ENCODE data around the gene B9D2. TPM values are rescaled to one million over a fixed set of nuclear protein-coding genes. Genes with fewer than 3 reads are reported as not detected.

B9D2 gene
- total RNA-seq, 2 donors from 2014 or later, result 4.5 to 6.2 TPM

DNA sequence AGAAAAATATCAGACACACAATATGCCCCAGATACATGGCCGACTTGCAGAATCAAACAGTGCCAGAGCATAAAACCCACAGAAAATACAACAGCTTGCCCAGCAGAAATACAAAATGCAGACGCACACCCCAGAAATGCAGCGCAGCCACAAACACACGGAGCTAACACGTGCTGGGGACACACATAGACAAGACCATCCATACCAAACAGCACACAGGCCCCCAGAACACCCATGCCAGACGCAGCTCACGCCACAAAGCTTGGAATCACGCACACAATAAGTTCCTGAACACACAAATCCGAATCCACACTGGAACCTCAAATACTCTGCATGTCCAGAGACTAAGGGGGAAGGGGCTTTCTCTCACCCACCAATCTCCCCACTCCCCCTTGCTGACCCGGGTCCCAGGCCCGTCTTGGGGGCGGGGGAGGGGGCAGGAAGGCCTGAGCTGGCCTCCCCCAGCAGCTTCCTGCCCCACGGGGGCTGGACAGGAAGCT lies 36.8 kb downstream of the B9D2 start:
- H3K4me1 Mint-ChIP-seq, result peaks cover 48% of the 10 kb centered on the region
- no peak overlapping the region for H3K4me3 Mint-ChIP-seq
- Histone ChIP-seq H3K9me3 (ENCODE audit: control insufficient read depth, low read length) (no peaks in the 10 kb centered on the region), H3K9ac (ENCODE audit: extremely low read depth, low read length, poor library complexity, severe bottlenecking) (no peak overlapping the region), H3K27me3 (ENCODE audit: control insufficient read depth, insufficient read depth, low read length, poor library complexity, severe bottlenecking) (no peaks in the 10 kb centered on the region), H3K4me3 (ENCODE audit: low read length) (no peak overlapping the region), H3K36me3 (ENCODE audit: control insufficient read depth, insufficient read depth, low read length) (peaks cover 35% of the 10 kb centered on the region), H3K27ac (ENCODE audit: low read depth, low read length) (peak overlapping the region; percentile 29), H3K4me1 (ENCODE audit: control insufficient read depth, insufficient read depth, low read length) (peaks cover 20% of the 10 kb centered on the region)
- peaks cover 39% of the 10 kb centered on the region for H3K36me3 Mint-ChIP-seq (ENCODE audit: low read depth)
- H3K9me3 Mint-ChIP-seq, result no peaks in the 10 kb centered on the region
- DNase-seq, result peak; percentile 54
- TF ChIP-seq, protein P1, sequence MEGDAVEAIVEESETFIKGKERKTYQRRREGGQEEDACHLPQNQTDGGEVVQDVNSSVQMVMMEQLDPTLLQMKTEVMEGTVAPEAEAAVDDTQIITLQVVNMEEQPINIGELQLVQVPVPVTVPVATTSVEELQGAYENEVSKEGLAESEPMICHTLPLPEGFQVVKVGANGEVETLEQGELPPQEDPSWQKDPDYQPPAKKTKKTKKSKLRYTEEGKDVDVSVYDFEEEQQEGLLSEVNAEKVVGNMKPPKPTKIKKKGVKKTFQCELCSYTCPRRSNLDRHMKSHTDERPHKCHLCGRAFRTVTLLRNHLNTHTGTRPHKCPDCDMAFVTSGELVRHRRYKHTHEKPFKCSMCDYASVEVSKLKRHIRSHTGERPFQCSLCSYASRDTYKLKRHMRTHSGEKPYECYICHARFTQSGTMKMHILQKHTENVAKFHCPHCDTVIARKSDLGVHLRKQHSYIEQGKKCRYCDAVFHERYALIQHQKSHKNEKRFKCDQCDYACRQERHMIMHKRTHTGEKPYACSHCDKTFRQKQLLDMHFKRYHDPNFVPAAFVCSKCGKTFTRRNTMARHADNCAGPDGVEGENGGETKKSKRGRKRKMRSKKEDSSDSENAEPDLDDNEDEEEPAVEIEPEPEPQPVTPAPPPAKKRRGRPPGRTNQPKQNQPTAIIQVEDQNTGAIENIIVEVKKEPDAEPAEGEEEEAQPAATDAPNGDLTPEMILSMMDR (conservative IDR thresholded peaks at IDR 0.05), result no peak
- 73 to 76% methylated on average over 5 to 13 of the region's 13 CpGs for WGBS, 2 experiments (ENCODE audit: insufficient coverage in 1 of 2, insufficient read length in 1 of 2)
- H3K27ac Mint-ChIP-seq, result peak overlapping the region; percentile 89
- no peaks in the 10 kb centered on the region for H3K27me3 Mint-ChIP-seq (ENCODE audit: insufficient read depth)

DNA sequence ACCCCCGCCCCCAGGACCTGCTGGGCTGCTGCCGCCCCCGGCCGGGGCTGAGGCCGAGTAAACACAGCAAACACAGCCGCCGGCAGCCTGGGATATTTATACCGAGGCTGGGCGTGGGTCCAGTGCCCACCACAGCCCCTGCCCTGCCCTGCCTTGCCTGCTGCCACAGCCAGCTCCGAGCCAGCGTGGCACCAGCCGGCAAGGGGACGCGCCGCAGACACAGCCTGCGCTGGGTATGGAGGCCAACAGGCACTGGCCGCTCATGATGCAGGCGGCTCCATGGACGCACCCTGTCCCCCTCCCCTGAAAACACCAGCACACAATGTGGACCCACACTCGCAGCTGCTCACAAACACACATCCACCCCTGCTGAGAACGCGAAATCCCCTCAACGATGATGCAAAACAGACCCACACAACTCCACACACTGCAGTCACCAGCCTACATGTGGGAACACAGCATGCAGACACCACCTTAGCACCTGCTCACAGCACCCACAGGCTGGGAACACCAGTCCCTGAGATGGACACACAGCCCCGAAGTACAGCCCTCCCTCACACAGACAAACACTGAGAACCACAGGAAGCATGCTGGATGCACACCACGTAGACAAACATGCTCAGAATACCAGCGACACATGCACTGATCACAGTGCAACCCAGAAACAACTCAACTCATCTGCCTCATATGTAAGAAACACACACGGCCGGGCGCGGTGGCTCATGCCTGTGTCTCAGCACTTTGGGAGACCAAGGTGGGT lies 37.8 kb downstream of the B9D2 start:
- Histone ChIP-seq H3K9me3 (ENCODE audit: control insufficient read depth, low read length) (no peaks in the 10 kb centered on the region), H3K9ac (ENCODE audit: extremely low read depth, low read length, poor library complexity, severe bottlenecking) (peak overlapping the region; percentile 77), H3K27me3 (ENCODE audit: control insufficient read depth, insufficient read depth, low read length, poor library complexity, severe bottlenecking) (no peaks in the 10 kb centered on the region), H3K36me3 (ENCODE audit: control insufficient read depth, insufficient read depth, low read length) (peaks cover 39% of the 10 kb centered on the region), H3K4me1 (ENCODE audit: control insufficient read depth, insufficient read depth, low read length) (peaks cover 20% of the 10 kb centered on the region), H3K4me3 (ENCODE audit: low read length) (peak overlapping the region; percentile 69), H3K27ac (ENCODE audit: low read depth, low read length) (peak overlapping the region; percentile 83)
- TF ChIP-seq, protein P1 (conservative IDR thresholded peaks at IDR 0.05), result no peak
- Mint-ChIP-seq H3K4me3 (peak overlapping the region; percentile 61), H3K27me3 (ENCODE audit: insufficient read depth) (no peaks in the 10 kb centered on the region), H3K9me3 (no peaks in the 10 kb centered on the region), H3K27ac (peak overlapping the region; percentile 93), H3K36me3 (ENCODE audit: low read depth) (peaks cover 30% of the 10 kb centered on the region), H3K4me1 (peaks cover 55% of the 10 kb centered on the region)
- 40 to 51% methylated on average over 8 to 30 of the region's 30 CpGs for WGBS, 2 experiments (ENCODE audit: insufficient coverage in 1 of 2, insufficient read length in 1 of 2)
- DNase-seq, result peak; percentile 84

DNA sequence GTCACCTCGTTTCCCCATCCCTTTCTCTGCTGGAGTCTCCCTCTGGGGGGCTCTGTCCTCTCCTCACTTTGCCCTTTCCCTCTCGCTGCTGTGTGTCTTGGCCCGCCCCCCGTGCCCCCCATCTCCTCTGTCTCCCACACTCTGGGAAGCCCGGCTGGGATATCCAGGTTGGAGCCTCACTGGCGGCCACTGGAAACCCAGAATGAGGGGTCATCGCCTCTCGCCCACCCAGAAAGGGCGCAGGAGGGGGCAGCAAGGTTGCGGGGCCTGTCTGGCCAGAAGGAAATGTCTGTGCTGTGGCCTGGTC lies 38.4 kb downstream of the B9D2 start:
- WGBS, 2 experiments (ENCODE audit: insufficient coverage in 1 of 2, insufficient read length in 1 of 2), result 3% methylated on average over 10 of the region's 10 CpGs; no CpG with 5 or more reads in 1 of the 2 experiments
- H3K9me3 Mint-ChIP-seq, result no peaks in the 10 kb centered on the region
- Histone ChIP-seq H3K4me3 (ENCODE audit: low read length) (peak overlapping the region; percentile 69), H3K27ac (ENCODE audit: low read depth, low read length) (peak overlapping the region; percentile 83), H3K9ac (ENCODE audit: extremely low read depth, low read length, poor library complexity, severe bottlenecking) (peak overlapping the region; percentile 77), H3K27me3 (ENCODE audit: control insufficient read depth, insufficient read depth, low read length, poor library complexity, severe bottlenecking) (no peaks in the 10 kb centered on the region), H3K4me1 (ENCODE audit: control insufficient read depth, insufficient read depth, low read length) (peaks cover 20% of the 10 kb centered on the region), H3K9me3 (ENCODE audit: control insufficient read depth, low read length) (no peaks in the 10 kb centered on the region), H3K36me3 (ENCODE audit: control insufficient read depth, insufficient read depth, low read length) (peaks cover 42% of the 10 kb centered on the region)
- TF ChIP-seq, protein P1 (conservative IDR thresholded peaks at IDR 0.05), result no peak
- peaks cover 33% of the 10 kb centered on the region for H3K36me3 Mint-ChIP-seq (ENCODE audit: low read depth)
- no peak for DNase-seq
- peaks cover 55% of the 10 kb centered on the region for H3K4me1 Mint-ChIP-seq
- H3K27ac Mint-ChIP-seq, result peak overlapping the region; percentile 98
- no peaks in the 10 kb centered on the region for H3K27me3 Mint-ChIP-seq (ENCODE audit: insufficient read depth)
- peak overlapping the region; percentile 61 for H3K4me3 Mint-ChIP-seq
